ENCODE data around the gene RIIAD1.
"Not testable (repeated sequence)": the region's sequence is repeated elsewhere in the genome, so short reads cannot be mapped to it uniquely, and the experiment has no call there.

The RIIAD1 gene

DNA sequence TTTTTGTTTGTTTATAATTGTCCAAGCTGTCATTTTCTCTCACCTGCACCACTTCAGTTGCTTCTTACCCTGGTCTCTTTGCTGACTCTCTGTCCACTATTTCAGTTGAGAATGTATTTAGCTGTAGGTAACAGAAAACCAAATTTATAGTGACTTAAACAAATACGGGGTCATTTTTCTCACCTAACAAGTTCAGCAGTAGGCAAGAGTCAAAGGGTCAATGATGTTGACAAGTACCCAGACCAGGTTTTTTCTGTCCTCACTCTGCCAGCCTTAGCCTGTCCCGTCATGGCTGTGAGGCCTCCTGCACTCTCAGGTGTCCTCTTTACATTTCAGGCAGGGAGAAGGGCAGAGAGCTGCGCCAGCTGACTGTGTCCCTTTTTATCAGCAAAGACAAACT lies 11.8 kb downstream of the RIIAD1 start:
- DNase-seq (ENCODE audit: low read depth in 3 of 3, low spot score in 1 of 3), result no peak

DNA sequence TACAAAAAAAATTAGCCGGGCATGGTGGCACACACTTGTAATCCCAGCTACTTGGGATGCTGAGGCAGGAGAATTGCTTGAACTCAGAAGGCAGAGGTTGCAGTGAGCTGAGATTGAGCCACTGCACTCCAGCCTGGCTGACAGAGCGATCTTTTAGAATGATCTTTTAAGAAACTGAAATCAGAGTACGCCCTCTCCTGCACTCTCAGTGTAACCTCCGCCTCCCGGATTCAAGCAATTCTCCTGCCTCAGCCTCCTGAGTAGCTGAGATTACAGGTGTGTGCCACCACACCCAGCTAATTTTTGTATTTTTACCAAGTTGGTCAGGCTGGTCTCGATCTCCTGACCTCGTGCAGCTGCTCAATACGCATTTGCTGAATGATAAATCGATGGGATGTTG lies 12.7 kb downstream of the RIIAD1 start:
- DNase-seq (ENCODE audit: low read depth in 3 of 3, low spot score in 1 of 3), result not testable (repeated sequence)

DNA sequence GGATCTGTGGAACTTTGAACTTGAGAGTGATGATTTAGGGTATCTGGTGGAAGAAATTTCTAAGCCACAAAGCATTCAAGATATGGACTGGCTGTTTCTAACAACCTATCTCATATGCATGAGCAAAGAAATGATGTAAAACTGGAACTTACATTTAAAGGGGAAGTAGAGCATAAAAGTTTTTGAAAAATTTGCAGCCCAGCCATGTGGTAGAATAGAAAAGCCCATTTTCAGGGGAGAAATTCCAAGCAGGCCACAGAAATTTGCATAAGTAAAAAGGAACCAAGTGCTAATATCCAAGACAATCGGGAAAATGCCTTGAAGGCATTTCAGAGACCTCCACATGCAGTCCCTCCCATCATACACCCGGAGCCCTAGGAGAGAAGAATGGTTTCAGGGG lies 15.7 kb downstream of the RIIAD1 start:
- no peak for DNase-seq (ENCODE audit: low read depth in 3 of 3, low spot score in 1 of 3)

GRCh38 chr1:151737479-151737878 lies 16.2 kb downstream of the RIIAD1 start:
- no peak for DNase-seq (ENCODE audit: low read depth in 3 of 3, low spot score in 1 of 3)

DNA sequence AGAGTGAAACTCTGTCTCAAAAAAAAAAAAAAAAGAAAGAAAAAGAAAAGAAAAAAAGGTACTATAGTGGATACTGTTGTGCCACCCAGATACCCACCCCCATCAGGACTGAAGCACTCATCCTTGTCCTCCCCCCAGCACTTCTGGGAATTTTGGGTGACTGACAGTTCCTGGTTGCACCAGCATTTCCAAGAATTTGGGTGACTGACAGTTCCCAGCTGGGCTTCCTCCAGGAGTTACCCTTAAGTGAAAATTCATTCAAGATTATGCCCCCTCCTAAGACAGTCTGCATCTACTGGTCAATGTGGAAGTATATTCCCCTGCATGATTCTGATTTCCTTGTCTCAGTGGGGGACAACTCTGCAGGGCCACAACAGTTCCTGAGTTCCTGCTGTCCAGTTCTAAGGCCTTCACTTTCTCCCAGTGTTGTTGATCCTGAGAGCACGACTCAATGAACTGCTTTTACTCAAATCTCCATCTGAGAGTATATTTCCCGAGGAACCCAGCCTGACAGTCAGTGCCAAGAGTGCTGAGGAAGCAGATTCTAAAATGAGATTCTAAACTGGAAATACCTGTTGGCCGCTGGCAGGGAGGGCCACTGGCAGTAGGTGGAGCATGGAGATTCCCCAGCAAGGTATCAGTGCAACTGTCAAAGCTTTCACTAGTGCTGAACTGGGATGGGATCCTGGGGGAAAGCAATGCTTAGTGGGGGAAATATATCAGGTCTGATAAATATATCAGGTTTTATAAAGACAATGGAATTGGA lies 18.5 kb downstream of the RIIAD1 start:
- no peak for DNase-seq (ENCODE audit: low read depth in 3 of 3, low spot score in 1 of 3)

- no peak for DNase-seq (ENCODE audit: low read depth in 3 of 3, low spot score in 1 of 3)
Observed at GRCh38 chr1:151741516-151741915, 20.2 kb downstream of the RIIAD1 start.

DNA sequence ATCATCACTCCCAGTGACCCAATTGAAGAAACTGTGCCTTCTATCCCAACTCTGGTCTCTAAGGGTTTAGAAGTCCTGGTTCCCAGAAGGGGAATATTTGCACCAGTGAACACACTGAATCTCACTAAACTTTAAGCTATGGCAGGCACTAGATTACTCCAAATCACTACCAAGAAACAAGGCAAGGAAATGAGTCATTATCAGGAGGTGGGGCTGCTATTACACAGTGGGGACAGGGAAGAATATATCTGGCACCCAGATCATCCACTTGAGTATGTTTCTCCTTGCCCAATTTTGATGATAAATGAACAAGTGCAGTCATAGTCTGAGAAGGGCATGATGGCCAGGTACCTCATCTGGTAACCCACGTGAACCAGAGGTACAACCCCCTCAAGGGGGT lies 35.0 kb downstream of the RIIAD1 start:
- DNase-seq (ENCODE audit: low read depth in 3 of 3, low spot score in 1 of 3), result no peak

DNA sequence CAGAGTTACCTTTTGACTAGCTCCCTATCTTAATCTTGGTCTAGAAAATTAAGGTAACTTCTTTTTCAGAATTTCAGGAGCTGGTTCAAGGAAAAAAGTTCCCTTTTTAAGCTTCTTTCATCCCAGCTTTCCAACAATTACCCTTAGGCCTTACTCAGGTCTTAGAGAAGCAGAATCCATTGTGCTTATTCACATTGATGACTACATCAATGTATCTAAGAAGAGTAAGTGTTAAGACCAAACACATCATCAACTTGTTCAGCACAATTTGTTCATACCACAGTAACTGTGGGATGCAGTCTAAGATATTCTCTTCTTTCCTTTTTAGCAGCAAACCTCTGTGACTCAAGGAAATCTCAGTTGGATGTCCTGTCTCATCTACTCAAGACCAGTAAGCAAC lies 37.9 kb downstream of the RIIAD1 start:
- no peak for DNase-seq (ENCODE audit: low read depth in 3 of 3, low spot score in 1 of 3)

- no peak for DNase-seq (ENCODE audit: low read depth in 3 of 3, low spot score in 1 of 3)
Observed at GRCh38 chr1:151760597-151761385, 39.5 kb downstream of the RIIAD1 start.

- peak; percentile 51 to 78 (median 71) for DNase-seq (ENCODE audit: low read depth in 3 of 3, low spot score in 1 of 3)
Observed at GRCh38 chr1:151762941-151763921, 41.9 kb downstream of the RIIAD1 start, which contains the start of gene MRPL9. TSS of gene MRPL9 (minus strand) at chr1:151763496. CDS start at chr1:151763479, 17 bp downstream.

DNA sequence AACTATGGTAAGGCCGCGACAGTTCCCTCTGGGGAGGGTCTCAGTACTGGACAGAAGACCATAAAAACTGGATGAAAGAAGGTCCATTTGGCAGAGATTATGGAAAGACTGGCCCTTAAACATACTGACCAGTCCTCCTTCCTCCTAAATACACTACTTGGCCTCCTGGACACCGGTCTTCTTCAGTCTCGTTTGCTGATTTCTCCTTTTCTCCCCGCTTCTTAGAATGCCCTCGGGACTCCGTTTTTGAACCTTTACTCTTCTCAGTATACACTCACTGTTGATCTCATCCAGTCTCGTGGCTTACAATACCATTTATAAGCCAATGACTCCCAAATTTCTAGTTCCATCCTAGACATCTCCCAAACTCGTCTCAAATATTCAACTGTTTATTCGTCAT lies 42.7 kb downstream of the RIIAD1 start:
- DNase-seq (ENCODE audit: low read depth in 3 of 3, low spot score in 1 of 3), result no peak

- DNase-seq (ENCODE audit: low read depth in 3 of 3, low spot score in 1 of 3), result not testable (repeated sequence)
Observed at GRCh38 chr1:151768351-151769066, 47.2 kb downstream of the RIIAD1 start.

- DNase-seq (ENCODE audit: low read depth in 3 of 3, low spot score in 1 of 3), result not testable (repeated sequence)
Observed at GRCh38 chr1:151769270-151769669, 47.9 kb downstream of the RIIAD1 start.

DNA sequence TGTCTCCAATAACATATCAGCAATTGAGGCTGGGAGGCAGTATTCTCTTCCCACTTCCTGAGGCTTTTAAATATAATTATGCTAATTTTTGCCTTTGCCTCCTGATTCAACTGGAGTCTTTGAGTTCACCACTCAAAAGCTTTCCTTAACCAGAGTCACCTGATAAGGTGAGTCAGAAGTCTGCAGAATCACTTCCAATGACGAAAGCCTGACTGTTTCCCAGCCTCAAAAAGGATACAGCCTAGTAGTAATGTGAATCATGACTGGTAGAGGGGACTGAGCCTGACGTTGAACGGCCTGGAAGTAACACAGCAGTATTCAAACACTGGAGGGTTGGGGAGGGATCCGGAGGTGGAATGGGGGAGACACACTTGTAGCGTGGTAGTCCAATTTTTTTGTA lies 52.4 kb downstream of the RIIAD1 start:
- DNase-seq (ENCODE audit: low read depth in 3 of 3, low spot score in 1 of 3), result no peak

GRCh38 chr1:151774256-151774922 lies 53.1 kb downstream of the RIIAD1 start:
- DNase-seq (ENCODE audit: low read depth in 3 of 3, low spot score in 1 of 3), result no peak

GRCh38 chr1:151775894-151776664 lies 54.8 kb downstream of the RIIAD1 start:
- no peak for DNase-seq (ENCODE audit: low read depth in 3 of 3, low spot score in 1 of 3)

- no peak for DNase-seq (ENCODE audit: low read depth in 3 of 3, low spot score in 1 of 3)
Observed at GRCh38 chr1:151776665-151777062, 55.3 kb downstream of the RIIAD1 start.

- no peak for DNase-seq (ENCODE audit: low read depth in 3 of 3, low spot score in 1 of 3)
Observed at GRCh38 chr1:151777317-151777716, 56.0 kb downstream of the RIIAD1 start.
